GM23248 (cell line): ENCODE results near the gene ZMYM2.

ENCODE experiments used
- EZH2 ChIP-seq: fragments of 200-600 bp; sonication (generic); IDR thresholded peaks from 2 replicates; pipeline ENCODE4 v1.6.1; 2018; ENCODE audit warnings: antibody characterized with exemption, mild to moderate bottlenecking; ENCODE audit not compliant: insufficient read depth, poor library complexity, severe bottlenecking
- EZH2phosphoT487 ChIP-seq: fragments of 200-600 bp; sonication (generic); IDR thresholded peaks from 2 replicates; pipeline ENCODE4 v1.6.1; 2018; ENCODE audit warnings: antibody characterized with exemption, moderate library complexity, mild to moderate bottlenecking, low read depth; ENCODE audit not compliant: insufficient read depth

DNA sequence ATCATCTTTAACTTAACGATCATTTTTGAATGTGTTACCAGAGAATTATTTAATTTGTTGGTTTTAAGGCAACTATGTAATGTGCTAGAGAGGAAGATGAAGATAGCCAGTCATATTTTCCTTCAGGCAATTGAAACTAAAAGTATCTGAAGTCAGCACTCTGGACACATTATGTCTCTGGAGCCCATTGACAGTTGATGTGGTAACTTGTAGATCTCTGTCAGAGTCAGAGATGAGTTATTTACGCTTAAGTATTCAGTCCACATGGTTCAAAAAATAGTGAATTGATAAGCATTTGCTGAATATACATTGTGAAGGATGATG, 2.1 kb downstream of the ZMYM2 start:
- TF ChIP-seq EZH2 (no peak), EZH2phosphoT487 (no peak)
